ENCODE measurements around the gene SPDEF.

The SPDEF gene

DNA sequence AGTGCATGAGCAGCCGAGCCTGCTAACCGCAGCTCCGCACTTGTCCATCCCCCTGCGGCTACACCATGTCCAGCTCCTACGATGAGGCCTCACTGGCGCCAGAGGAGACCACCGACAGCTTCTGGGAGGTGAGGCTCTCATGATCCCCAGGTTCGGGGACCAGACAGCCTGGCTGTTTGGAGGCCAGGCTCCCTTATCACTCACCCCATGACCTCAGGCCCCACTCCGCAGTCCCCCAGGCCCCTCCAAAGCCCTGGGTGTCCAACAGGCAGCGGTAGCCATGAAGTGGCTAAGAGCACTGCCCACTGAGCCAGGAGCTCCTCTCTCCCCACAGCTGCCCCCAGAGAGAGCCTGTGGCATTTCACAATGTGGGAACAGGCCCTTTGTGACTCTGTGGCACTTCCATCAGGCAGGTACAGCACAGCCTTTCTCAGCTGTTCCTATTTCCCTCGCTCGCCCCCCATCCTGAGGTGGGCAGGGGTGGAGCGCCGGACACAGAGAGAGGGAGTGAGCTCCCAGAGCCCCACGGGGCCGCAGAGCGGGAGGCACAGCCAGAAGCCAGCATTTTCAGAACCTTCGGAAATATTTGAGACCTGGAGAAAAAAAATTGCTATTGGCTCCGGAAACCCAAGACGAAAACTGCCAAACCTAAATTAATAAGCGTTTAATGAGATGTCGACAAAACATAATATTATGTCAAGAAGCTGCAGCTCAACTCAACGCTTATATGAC lies 29.7 kb downstream of the SPDEF start:
- DNase-seq: no peak

DNA sequence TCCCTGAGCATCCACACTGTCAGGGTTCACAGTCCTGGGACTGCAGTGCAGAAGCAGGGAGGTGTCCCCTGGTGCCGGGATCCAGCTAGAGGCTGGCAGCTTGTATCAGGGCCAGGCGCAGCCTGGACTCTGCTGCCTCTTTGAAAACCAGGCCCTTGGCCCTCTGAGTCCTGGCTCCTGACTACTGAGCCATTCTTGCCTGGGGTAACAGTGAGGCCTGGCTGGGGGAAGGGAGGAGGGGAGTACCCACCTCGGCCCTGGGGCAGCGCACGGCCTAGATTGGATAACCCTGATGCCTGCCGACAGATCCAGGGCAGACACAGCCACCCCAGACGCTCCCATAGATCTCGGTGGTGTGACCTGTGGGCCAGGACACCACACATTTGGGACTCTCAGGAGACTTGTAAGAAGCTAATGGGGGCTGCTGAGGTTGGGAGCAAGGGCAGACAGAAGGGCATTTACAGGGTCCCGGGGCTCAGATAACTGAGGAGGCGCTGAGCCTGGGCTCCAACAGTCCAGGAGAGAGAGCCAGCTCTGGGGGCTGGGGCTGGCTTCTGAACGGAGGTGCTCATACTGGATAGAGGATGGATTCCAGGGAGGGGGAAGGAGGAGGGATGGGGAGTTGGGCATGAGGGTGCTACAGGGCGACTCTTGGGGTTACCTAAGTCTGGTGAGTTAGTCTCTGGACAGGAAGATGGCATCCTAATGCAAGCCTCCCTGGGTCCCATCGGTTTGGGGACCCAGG lies 30.5 kb downstream of the SPDEF start:
- DNase-seq: no peak

DNA sequence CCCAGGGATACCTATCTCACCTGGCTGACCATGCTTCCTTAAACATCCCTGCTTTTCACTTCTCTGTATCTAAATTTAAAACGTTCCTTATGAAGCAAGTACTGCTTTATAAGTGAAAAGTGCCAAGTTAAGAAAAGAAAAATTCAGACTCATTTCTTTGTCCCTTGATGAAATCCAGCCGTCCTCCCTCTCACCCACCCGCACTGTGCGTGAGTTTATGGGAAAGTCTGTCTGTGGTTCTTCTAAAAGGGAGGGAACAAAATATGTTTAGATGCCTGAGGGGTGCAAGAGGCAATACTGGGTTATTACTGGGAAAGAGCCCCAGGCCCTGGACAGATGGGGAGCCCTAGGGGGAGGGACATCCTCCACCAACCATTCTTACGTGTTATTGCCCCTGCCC lies 31.2 kb downstream of the SPDEF start:
- no peak for DNase-seq

DNA sequence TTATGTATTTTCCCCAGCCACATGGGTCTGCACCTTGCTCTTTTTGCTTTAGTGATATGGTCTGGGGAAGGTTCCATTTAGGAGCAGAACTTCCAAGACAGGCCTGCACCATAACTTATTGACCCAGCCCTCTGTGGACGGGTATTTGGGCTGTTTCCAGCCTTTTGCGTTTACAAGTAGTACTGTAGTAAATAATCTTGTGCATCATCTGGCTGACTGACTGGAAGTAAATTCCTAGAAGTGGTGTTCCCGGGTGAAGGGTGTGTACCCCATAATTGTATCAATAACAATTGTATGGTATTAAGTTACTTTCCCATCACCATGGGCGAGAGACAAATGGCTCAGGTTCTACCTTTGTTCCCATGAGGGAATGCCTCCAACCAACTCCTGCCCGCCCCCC lies 31.6 kb downstream of the SPDEF start:
- no peak for DNase-seq

DNA sequence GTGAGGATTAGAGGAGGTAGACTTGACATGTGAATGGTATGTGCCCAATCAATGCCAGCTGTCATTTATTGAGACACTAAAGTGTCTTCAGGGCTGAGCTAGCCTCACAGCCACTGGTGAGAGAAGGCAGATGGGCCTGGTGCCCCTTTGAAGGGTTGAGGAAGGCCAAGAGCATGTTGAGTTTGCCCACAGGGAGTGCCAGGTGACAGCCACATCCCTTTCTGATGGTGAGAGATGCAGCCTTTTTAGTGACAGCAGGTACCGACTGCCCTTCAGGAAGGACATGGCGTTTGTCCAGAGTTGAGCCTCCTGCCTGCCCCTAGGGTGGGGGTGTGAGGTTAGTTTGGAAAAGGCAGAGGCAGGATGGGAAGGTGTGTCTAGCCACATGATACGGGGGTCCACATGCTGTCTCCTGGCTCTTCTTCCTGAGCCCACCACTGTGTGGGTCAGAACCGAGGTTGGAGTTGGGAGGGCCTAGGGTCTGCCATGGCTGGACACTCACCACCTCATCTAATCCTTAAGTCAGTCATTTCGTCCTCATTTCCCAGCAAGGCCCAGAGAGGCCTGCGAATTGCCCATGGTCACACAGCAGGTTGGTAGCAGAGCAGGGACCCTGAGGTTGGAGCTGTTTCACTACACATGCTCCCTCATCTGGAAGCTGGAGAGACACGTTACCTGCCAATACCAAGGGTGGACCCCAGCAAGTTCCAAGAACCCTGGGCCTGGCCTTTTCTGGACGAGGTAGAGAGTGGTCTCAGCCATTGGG lies 32.5 kb downstream of the SPDEF start:
- no peak for DNase-seq

DNA sequence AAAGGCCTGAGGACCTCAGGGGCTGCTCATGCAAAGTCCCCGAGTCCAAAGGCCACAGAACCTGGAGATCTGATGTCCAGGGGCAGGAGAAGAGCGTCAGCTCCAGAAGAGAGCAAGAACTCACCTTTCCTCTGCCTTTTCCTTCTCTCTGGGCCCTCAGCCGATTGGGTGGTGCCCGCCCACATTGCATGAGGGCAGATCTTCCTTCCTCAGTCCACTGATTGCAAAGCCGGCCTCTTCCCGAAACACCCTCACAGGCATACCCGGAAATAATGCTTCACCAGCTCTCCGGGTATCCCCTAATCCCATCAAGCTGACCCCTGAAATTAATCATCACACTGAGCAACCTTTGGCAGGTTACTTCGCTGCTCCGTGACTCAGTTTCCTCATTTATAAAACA lies 33.4 kb downstream of the SPDEF start:
- no peak for DNase-seq

DNA sequence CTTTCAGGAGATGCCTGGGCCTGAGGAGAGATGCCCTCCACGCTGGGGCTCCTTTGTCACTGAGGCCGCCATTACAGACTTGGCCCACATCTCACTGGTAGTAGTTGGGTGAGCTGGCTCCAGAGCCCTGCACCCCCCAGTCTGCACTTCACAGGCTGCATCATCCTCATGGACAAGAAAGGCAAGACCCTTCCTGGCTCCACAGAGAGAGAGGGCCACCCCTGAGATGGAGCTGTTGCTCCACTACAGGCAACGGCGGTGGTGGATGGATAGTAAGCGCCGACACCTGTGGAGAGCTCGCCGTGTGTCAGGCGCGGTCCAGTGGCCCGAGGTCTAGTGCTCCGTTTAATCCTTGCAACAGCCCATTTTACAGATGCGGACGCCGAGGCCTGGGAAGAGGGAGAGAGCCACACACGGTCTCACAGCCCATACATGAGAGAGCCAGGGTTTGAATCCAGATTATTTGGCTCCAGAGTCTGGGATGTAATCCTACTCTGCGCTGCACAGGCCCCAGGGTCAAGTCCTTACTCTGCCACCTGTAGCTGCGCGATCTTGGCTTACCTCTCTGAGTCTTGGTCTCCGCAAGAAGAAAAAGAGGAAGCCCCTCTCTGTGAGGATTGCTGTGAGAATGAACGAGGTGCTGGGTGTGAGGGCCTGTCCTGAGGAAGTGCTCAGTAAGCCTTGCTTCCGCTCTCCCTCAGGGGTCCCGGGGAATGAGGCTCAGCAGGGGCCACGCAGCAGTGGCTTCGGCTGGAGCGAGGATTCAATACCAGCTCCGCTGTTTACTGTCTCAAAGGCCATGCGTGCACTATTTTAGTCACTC lies 34.5 kb downstream of the SPDEF start:
- no peak for DNase-seq

DNA sequence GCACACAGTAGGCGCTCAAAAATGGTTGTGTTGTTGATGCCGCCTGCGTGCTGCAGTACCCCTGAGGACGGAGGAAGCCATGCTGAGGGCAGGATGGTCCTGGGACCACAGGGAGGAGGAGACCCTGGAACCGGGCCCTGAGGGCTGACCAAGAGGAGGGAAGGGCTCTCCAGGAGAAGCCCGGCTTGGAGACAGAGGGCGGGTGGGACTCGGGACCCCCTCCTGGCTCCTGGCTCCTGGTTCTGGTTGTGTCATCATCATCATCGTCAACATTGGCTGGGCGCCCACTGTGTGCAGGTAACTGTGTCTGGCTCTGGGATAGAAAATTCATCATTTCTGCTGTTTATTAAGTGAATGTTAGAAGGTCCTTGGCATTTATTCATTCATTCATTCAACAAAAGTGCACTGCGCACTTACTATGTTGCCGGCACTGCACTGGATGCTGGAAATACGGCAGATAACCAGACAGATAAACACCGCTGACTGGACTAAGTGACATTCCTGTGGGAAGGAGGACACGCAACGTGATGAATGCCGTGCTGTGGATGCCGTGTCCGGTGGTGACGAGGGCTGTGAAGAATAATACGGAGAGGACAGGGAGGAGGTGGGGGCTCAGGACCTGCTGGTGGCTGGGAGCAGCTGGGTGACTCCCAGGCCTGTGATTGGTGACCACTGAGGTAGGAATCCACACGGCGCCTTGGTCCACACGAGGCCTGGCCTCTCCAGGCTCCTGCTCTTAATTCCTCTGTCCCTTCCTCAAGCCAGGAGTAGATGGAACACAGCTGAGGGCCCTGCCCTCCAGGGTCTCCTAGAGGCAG lies 35.3 kb downstream of the SPDEF start:
- no peak for DNase-seq

DNA sequence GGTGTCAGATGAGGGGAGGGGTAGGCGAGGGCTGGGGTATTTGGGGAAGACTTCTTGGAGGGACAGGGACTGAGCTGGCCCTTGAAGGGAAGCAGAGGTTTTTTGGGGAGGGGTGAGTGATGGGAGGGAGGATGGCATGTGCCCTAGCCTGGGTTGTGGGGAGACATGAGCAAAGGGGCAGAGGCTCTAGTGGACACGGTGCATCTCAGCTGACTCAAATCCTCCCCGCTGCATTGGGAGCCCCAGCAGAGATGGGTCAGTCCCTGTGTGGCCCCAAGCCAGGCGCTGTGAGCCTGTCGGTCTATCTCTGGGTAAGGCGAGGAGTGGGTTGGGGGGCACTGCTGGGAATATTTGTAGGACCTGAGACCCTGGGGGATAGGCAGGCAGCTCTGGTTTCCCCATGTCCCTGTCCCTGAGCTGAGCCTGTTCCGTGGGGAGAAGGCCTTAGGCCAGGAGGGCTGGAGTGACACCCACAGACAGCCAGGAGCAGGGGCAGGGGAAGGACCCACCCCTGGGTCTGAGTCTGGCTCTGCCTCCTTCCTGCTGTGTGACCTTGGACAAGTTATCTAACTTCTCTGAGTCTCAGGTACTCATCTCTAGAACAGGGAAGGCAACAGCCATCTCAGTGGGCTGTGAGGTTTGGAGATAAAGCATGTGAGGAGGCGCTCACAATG lies 36.0 kb downstream of the SPDEF start:
- no peak for DNase-seq

DNA sequence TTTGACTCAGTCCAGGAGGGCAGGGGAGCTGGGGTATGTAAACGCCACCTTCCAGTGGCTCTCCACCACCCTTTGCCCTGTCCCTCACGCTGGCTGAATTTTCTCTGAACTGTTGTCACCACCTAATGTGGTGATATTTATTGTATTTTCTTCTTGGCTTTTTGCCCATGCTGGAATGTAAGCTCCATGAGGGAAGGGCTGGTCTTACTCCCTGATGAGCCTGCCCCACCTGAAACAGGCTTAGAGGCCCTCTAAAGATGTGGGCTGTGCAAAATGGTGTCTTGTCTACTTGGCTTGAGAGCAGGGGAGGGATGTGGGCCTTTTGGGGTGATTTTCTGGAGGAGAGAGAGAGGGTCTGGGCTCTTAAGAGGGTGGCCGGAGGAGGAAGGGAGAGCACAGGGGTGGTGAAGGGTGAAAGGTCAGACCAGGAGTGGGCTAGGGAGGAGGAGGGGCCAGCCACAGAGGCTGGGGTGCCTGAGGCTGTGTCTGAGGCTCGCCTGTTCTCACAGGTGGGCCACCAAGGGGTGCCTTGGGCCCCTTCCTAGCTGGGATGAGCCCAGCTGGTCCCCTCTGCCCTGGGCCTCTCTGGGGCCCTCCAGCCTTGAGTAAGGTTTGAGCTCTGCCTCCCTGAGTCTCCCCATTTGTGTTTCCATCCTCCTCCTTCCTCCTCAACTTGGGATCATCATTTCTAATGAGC lies 37.3 kb downstream of the SPDEF start:
- no peak for DNase-seq

DNA sequence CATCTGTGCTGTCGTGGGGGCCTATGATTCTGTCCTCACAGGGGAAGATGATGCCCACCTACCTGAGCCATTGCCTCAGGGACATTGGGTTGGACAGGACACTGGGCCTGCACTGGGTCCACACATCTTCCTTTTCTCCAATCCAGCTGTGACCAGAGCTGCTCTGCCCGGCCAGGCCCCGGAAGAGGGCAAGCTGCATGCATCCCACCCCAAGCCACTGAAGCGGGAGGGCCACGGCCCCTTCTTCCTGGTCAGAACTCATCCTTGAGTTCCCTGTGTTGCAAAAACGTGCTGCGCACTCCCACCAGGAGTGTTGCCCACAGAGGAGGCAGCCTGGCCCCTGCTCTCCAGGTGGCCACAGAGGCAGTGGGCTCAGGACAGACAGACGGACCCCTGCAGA lies 38.2 kb downstream of the SPDEF start:
- no peak for DNase-seq

DNA sequence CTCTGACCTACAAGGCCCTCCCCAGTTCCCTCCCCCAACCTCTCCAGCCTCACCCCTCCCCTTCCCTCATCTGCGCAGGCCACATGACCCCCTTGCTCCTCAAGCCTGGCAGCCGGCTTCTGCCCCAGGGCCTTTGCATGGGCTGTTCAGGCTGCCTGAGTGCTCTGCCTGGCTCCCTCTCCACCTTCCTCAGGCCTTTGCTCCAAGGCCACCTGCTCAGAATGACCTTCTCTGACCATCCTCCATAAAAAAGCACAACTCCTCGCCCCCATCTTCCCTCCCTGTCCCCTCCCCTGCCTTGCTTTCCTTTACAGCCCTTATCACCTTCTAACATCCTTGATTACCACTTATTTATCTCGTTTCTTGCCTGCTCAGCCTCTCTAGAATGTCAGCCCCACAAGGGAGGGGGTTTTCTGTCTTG lies 38.7 kb downstream of the SPDEF start:
- DNase-seq: no peak

DNA sequence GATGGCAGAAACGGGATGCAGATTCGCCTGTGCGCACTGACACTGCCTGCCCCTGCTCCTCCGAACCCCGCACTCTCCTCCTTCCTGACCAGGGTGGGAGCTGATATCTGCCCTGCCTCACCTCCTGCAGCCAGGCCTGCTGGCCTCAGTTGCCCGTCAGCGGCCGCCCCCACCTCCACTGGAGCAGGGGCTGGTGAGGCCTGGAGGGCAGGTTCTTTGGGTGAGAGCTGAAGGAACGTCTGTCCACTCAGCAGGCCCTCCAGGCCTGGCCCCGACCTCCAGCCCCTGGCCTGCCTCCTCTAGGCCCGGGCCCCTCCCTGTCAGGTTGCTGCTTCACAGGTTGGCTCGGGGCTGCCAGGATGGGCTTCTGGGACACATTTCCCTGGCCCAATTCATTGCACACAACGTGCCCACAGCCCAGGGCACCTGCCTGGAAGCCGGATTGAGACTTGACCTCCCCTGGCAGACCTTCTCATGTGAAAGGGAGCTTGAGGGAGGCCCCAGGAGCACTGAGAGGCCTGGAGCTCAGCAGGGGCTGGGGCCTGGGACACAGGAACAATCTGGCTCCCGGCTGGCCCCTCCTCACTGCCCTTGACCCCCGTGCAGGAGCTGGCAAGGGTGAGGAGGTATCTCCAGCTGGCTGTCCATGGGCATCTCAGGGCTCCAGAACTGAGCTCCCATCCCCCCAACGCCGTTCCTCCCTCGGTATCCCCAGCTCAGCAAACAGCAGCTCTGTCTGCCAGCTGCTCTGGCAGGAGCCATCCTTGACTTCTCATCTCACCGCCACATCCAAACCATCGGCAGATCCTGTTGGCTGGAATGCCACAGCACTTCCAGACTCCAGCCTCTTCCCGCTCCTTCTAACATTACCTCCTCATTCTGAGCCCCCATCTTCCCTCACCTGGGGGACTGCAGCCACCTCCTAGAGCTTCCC lies 39.5 kb downstream of the SPDEF start:
- DNase-seq: no peak

DNA sequence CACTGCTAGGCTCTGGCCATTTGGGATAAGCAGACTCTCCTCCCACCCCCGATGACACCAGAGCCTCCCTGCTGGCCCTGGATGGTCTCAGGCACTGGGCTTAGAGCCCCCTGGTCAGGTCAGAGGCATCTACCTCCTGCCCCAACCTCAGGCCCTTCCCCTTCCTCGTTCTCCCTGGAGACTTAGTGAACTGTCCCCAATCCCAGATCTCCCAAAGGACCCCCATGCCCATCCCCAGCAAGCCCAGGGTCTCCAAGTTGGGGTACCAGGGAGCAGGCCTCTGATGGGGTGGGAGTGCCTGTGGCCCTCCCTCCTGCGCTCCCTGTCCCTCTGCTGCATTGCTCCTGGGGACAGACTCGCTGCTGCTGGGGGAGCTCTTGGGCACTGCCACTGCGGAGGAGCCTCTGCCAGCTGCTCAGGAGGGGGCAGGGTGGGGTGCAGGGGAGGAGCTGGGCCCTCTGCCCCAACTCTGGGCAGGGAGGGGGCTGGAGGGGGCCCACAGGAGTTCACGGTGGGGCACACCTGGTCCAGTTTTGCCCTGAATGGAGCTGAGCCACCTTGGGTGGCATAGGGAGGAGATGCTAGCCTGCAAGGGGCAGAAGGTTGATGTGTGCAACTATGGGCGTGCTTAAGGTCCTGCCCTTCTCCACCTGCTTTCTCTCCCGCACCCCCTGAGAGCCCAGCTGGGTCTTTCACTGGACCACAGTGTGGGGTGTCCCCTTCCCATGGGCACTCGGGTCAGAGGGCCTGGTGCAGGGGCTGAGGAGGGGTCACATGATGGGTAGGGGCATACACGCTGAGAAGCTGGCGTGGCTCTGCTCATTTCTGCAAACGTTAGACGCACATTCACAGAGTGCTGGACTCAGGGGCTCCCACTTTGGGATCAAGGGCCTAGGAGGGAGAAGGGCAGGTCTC lies 40.4 kb downstream of the SPDEF start:
- no peak for DNase-seq

DNA sequence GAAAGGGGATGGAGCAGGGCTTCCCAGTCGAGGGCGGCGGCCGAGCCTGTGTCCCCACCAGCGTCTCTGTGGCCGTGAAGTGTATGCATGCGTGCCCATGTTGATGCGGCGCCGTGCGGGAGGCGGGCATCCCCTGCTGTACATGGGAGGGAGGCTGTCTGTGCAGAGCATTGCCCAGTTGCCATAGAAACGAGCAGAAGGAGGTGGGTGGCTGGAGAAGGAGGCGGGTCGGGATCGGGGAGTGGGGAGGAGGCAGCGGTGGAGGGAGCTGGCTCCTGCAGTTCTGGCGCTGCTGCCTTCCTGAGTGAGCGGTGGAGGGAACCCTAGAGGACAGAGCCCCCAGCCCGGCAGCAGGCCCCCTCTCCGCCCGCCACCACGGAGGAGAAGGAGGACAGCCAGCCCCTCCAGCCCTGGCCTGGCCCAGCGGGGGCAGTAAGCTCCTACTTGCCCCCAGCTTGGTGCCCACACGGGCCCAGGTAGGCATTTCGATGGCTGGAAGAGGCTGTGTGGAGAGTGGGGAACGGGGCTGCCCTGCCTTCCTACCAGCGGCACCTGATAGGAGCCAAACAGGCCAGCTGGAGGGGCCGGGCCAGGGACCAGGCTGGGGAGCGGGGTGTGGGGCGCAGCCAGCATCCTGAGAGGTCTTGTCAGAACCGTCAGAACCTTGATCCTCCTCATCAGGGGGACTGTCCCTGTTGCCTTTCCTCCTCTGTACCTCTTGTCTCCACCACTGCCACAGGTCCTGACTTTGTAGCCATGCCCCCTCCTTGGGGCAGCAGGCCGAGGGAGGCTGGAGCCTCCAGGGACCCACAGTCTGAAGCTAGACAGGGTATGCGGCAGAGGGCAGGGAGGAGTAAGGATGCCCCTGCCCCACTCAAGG lies 41.3 kb downstream of the SPDEF start:
- DNase-seq: no peak

DNA sequence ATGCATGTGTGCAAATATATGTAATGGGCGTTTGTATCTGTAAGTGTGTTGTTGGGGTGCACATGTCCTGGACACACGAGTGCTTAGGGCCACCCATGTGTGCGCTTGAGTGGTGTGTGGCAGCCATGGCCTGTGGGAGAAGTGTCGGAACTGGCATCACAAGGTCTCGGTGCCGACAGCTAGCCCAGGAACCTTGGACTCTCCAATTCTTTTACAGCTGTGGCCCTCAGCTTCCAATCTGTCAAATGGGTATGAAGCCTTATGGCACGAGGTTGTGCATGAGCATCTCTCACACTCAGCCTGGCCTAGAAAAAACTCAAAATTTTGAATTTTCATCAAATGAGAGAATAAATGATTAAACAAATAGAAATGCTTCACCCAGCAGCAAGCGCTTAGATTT lies 42.0 kb downstream of the SPDEF start:
- no peak for DNase-seq

DNA sequence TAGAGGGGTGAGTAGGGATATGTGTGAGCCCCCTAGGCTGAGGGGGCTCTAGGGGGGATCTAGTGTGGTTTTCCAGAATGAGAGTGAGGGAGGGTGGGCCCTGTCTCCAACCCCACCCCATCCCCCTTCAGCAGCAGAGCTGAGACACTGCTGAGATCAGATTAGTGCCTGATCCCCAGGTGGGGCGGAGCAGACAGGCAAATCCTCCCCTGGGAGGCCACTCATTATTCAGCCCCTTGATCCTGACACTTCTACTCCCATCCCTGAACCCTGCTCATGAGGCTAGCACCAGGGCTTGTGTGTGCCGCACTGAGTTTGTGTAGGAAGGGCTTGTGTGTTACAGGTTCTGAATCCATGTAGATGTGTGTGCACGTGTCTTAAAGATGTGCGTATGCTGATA lies 42.5 kb downstream of the SPDEF start:
- DNase-seq: no peak

DNA sequence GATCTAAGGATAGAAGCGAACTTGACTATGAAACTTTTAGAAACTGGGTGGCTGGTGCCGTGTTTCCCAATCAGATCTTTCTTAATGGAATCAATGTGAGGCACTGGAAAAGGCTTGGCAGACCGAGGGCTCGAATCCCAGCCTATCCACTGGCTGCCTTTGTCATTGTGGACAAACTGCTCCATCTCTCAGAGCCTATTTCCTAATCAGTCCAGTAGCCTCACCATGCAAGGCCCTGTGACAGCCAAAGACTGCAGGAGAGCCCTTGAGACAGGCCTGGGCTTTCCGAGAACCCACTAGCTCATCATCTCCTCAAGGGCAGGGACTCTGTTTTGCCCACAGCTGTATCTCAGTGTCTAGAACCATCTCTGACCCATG lies 43.4 kb downstream of the SPDEF start:
- DNase-seq: no peak

Measured in activated effector memory CD4-positive, alpha-beta T cell treated with anti-CD3 and anti-CD28 coated beads, Interleukin-2, amount 50 U/mL, for 16 hours (primary cell).